Measurements from ENCODE around the gene RBBP8NL.

DNA sequence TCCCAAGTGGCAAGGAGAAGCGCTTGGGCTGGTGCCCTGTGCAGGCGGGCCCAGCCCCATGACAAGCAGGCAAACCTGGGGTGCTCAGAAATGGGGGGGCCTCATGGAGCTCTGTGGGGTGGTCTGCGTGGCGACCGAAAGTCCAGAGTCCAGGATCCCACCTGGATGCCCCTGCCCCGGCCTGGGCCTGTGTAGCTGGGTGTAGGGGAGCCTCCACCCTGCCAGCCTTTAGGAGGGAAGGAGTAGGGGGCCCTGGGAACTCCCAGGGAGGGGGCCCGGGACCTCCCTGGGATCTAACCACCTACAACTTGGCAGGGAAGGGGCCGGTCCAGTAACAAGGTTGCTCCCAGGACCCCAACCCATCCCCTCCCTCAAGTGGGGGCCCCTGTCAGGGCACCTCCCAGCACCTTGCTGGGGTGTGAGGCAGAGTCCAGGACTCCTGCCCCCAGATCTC lies 55.7 kb downstream of the RBBP8NL start:
- TF ChIP-seq, protein P1, sequence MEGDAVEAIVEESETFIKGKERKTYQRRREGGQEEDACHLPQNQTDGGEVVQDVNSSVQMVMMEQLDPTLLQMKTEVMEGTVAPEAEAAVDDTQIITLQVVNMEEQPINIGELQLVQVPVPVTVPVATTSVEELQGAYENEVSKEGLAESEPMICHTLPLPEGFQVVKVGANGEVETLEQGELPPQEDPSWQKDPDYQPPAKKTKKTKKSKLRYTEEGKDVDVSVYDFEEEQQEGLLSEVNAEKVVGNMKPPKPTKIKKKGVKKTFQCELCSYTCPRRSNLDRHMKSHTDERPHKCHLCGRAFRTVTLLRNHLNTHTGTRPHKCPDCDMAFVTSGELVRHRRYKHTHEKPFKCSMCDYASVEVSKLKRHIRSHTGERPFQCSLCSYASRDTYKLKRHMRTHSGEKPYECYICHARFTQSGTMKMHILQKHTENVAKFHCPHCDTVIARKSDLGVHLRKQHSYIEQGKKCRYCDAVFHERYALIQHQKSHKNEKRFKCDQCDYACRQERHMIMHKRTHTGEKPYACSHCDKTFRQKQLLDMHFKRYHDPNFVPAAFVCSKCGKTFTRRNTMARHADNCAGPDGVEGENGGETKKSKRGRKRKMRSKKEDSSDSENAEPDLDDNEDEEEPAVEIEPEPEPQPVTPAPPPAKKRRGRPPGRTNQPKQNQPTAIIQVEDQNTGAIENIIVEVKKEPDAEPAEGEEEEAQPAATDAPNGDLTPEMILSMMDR (IDR thresholded peaks at IDR 0.05; ENCODE audit: insufficient read depth, low read length, poor library complexity, severe bottlenecking) = no peak
- no peak for TF ChIP-seq EZH2phosphoT487 (conservative IDR thresholded peaks at IDR 0.05; ENCODE audit: low read length)
